Measurements from ENCODE around the gene RAB30.

- TF ChIP-seq BHLHE40 (IDR thresholded peaks at IDR 0.05; ENCODE audit: low read length) (no peak), CTCF (IDR thresholded peaks at IDR 0.05 in 2 of 3, conservative IDR thresholded peaks at IDR 0.05 in 1 of 3; ENCODE audit: insufficient read depth in 2 of 3, low read depth in 1 of 3, low read length in 3 of 3) (no peak), PATZ1 (CRISPR knock-in tag; IDR thresholded peaks at IDR 0.05; ENCODE audit: borderline replicate concordance) (no peak), TRIM28 (IDR thresholded peaks at IDR 0.05) (no peak), YY1 (IDR thresholded peaks at IDR 0.05; ENCODE audit: borderline replicate concordance in 1 of 3, control insufficient read depth in 1 of 3, extremely low read depth in 1 of 3, insufficient read depth in 3 of 3, insufficient read length in 1 of 3, insufficient replicate concordance in 2 of 3, low read depth in 1 of 3, low read length in 2 of 3) (no peak), ETS1 (conservative IDR thresholded peaks at IDR 0.05; ENCODE audit: control insufficient read depth, low read depth, low read length) (no peak), GATAD2B (IDR thresholded peaks at IDR 0.05; ENCODE audit: borderline replicate concordance) (no peak), BRF2 (IDR thresholded peaks at IDR 0.05; ENCODE audit: borderline replicate concordance, insufficient read depth, insufficient read length) (no peak), EZH2 (IDR thresholded peaks at IDR 0.05; ENCODE audit: borderline replicate concordance, low read depth, low read length) (no peak), MAX (CRISPR knock-in tag; IDR thresholded peaks at IDR 0.05) (no peak)
Measured at GRCh38 chr11:83069441-83070043, 2.2 kb downstream of the RAB30 start.
